ENCODE results near the gene GNAQ. TPM values are rescaled to one million over a fixed set of nuclear protein-coding genes. Genes with fewer than 3 reads are reported as not detected.
A peak's percentile ranks its signal among the peaks of the same experiment; 100 is the strongest.

Gene GNAQ
- total RNA-seq, 5 donors from 2014 or later (not counting 1 experiment from before 2014, with no cell fraction given) = 29.3 to 48.4 (median 38.3) TPM

DNA sequence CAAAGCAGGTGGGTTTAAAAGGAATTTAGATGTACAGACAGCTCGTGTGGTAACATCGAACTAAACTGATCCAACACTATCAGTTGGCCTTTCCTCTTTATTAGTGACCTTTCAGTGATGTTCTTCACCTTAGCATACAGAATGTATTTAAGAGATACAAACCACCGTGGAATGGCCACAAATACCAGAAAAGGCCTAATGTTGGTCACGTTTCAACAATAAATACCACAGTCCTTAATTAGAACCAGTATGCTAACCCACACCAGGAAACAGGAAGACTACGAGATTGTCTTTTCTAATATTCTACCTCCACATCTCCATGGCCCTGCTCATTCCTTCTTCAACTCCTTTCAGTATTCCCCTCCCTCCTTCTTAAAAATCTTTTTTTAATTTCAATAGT, 40.4 kb downstream of the GNAQ start:
- no peak overlapping the region for H3K27ac ChIP-seq (ENCODE audit: low read length)
- ATAC-seq (replicated peaks in 1 of 4) = no peak
- Mint-ChIP-seq H3K9me3 (no peaks in the 10 kb centered on the region), H3K27me3 (no peaks in the 10 kb centered on the region), H3K27ac (no peak overlapping the region), H3K4me1 (peaks cover 44 to 50% (median 46%) of the 10 kb centered on the region in 3 donors), H3K4me3 (no peak overlapping the region), H3K36me3 (peaks cover 8% of the 10 kb centered on the region)
- ChIA-PET POLR2A (no interaction called here), CTCF (no interaction called here)
- H3K4me3 ChIP-seq (ENCODE audit: control insufficient read depth in 1 of 2, extremely low read depth in 1 of 2, low read length in 1 of 2) = no peak overlapping the region
- no peaks in the 10 kb centered on the region for H3K9me3 ChIP-seq
- 80% methylated on average over 3 of the region's 5 CpGs for WGBS (ENCODE audit: insufficient coverage)
- no peaks in the 10 kb centered on the region for H3K36me3 ChIP-seq (ENCODE audit: control insufficient read depth in 2 of 2, extremely low read depth in 1 of 2, insufficient read depth in 1 of 2, low read length in 1 of 2)
- H3K4me1 ChIP-seq (ENCODE audit: control insufficient read depth in 1 of 2, extremely low read depth in 1 of 2, insufficient read depth in 2 of 2, low read length in 2 of 2) = no peaks in the 10 kb centered on the region
- no peak for DNase-seq
- no peaks in the 10 kb centered on the region for H3K27me3 ChIP-seq (replicated peaks in 1 of 2; ENCODE audit: control insufficient read depth in 2 of 2, extremely low read depth in 1 of 2, insufficient read depth in 2 of 2, low read length in 1 of 2)

DNA sequence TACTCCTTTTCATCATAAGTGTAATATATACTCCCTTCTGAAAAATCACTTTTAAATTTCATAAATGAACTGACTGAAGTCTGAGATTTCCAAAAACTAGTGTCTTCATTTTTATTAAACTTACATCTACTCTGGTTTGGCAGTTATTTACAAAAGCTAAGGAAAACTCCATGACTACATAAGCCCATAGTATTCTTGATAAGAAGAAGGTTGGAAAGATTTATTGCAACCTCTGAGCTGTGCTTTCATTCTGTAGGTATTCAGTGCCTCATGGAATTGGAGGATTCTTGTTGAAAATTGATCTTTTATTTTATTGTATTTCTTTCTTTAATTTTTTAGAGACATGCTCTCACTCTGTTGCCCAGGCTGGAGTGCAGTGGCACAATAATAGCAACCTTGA, 41.7 kb downstream of the GNAQ start:
- DNase-seq = no peak
- peaks cover 8% of the 10 kb centered on the region for H3K36me3 Mint-ChIP-seq
- H3K27ac Mint-ChIP-seq = no peak overlapping the region
- Histone ChIP-seq H3K4me3 (ENCODE audit: control insufficient read depth in 1 of 2, extremely low read depth in 1 of 2, low read length in 1 of 2) (no peak overlapping the region), H3K4me1 (ENCODE audit: control insufficient read depth in 1 of 2, extremely low read depth in 1 of 2, insufficient read depth in 2 of 2, low read length in 2 of 2) (no peaks in the 10 kb centered on the region), H3K9me3 (no peaks in the 10 kb centered on the region), H3K27ac (ENCODE audit: low read length) (no peak overlapping the region), H3K36me3 (ENCODE audit: control insufficient read depth in 2 of 2, extremely low read depth in 1 of 2, insufficient read depth in 1 of 2, low read length in 1 of 2) (no peaks in the 10 kb centered on the region), H3K27me3 (replicated peaks in 1 of 2; ENCODE audit: control insufficient read depth in 2 of 2, extremely low read depth in 1 of 2, insufficient read depth in 2 of 2, low read length in 1 of 2) (no peaks in the 10 kb centered on the region)
- no peak for ATAC-seq (replicated peaks in 1 of 4)
- no peak overlapping the region for H3K4me3 Mint-ChIP-seq
- POLR2A ChIA-PET = interaction anchor here in 1 of 2 donors (0.6 kb wide), 1 partner anchor 74 kb away, joined by 3 read pairs; no protein-coding TSS in a partner anchor
- H3K4me1 Mint-ChIP-seq = peaks cover 48 to 55% (median 54%) of the 10 kb centered on the region in 3 donors
- no peaks in the 10 kb centered on the region for H3K27me3 Mint-ChIP-seq
- CTCF ChIA-PET = no interaction called here
- H3K9me3 Mint-ChIP-seq = no peaks in the 10 kb centered on the region

DNA sequence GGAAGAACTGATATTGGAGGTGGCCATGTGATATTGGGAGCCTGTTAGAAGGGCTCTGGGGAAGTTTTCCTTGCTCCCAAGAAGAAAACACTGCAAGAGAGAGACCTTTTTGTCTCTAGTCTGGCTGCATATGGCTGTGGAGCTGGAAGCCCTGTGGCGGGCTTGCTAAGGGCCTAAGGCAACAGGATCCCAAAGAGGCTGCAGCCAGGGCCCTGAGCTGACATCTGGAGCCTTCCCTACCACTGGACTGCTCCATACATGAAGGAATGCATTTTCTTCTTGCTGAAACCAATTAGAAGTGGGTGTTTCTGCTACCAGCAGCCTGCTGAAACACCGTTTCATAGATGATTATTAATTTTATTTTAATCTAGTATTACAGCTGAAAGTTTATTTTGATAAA, 42.2 kb downstream of the GNAQ start:
- Histone ChIP-seq H3K27ac (ENCODE audit: low read length) (no peak overlapping the region), H3K9me3 (no peaks in the 10 kb centered on the region), H3K27me3 (replicated peaks in 1 of 2; ENCODE audit: control insufficient read depth in 2 of 2, extremely low read depth in 1 of 2, insufficient read depth in 2 of 2, low read length in 1 of 2) (no peaks in the 10 kb centered on the region), H3K4me1 (ENCODE audit: control insufficient read depth in 1 of 2, extremely low read depth in 1 of 2, insufficient read depth in 2 of 2, low read length in 2 of 2) (no peaks in the 10 kb centered on the region), H3K36me3 (ENCODE audit: control insufficient read depth in 2 of 2, extremely low read depth in 1 of 2, insufficient read depth in 1 of 2, low read length in 1 of 2) (no peaks in the 10 kb centered on the region), H3K4me3 (ENCODE audit: control insufficient read depth in 1 of 2, extremely low read depth in 1 of 2, low read length in 1 of 2) (no peak overlapping the region)
- DNase-seq (no peak), ATAC-seq (replicated peaks in 1 of 4) (no peak)
- H3K36me3 Mint-ChIP-seq = peaks cover 8% of the 10 kb centered on the region
- peak overlapping the region in 1 of 2 donors; percentile 56 for H3K27ac Mint-ChIP-seq
- ChIA-PET CTCF (no interaction called here), POLR2A (interaction anchor here in 1 of 2 donors (0.6 kb wide), 1 partner anchor 74 kb away, joined by 3 read pairs; no protein-coding TSS in a partner anchor)
- H3K4me1 Mint-ChIP-seq = peaks cover 51 to 56% (median 53%) of the 10 kb centered on the region in 3 donors
- no CpG with 5 or more reads among the region's 2 CpGs for WGBS (ENCODE audit: insufficient coverage)
- H3K27me3 Mint-ChIP-seq = no peaks in the 10 kb centered on the region
- no peaks in the 10 kb centered on the region for H3K9me3 Mint-ChIP-seq
- no peak overlapping the region for H3K4me3 Mint-ChIP-seq

DNA sequence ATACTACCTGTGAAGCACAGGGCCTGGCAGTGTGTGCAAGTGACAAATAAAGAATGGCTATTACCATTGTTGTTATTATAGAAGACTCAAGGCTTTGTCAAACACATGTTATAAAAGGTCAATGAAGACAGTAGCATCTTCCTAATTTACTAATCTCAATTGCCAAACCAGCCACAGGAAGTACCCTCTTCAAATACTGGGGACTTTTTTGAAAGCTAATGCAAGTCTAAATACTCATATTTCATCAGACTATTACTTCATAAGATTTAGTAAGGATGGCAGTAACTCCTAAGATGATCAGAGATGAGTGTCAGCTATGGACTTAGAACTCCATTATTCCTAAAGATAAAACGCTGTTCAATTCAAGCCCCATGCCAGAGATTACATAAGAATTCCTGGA, 43.0 kb downstream of the GNAQ start:
- Histone ChIP-seq H3K36me3 (ENCODE audit: control insufficient read depth in 2 of 2, extremely low read depth in 1 of 2, insufficient read depth in 1 of 2, low read length in 1 of 2) (no peaks in the 10 kb centered on the region), H3K4me1 (ENCODE audit: control insufficient read depth in 1 of 2, extremely low read depth in 1 of 2, insufficient read depth in 2 of 2, low read length in 2 of 2) (no peaks in the 10 kb centered on the region), H3K27ac (ENCODE audit: low read length) (no peak overlapping the region), H3K9me3 (no peaks in the 10 kb centered on the region), H3K27me3 (replicated peaks in 1 of 2; ENCODE audit: control insufficient read depth in 2 of 2, extremely low read depth in 1 of 2, insufficient read depth in 2 of 2, low read length in 1 of 2) (no peaks in the 10 kb centered on the region), H3K4me3 (ENCODE audit: control insufficient read depth in 1 of 2, extremely low read depth in 1 of 2, low read length in 1 of 2) (no peak overlapping the region)
- no CpG with 5 or more reads among the region's 1 CpG for WGBS (ENCODE audit: insufficient coverage)
- ATAC-seq (replicated peaks in 1 of 4) (no peak), DNase-seq (no peak)
- Mint-ChIP-seq H3K27me3 (no peaks in the 10 kb centered on the region), H3K4me3 (no peak overlapping the region), H3K27ac (peak overlapping the region in 1 of 2 donors; percentile 2), H3K9me3 (no peaks in the 10 kb centered on the region), H3K4me1 (peaks cover 49 to 56% (median 55%) of the 10 kb centered on the region in 3 donors), H3K36me3 (peaks cover 8% of the 10 kb centered on the region)
- ChIA-PET CTCF (no interaction called here), POLR2A (no interaction called here)

DNA sequence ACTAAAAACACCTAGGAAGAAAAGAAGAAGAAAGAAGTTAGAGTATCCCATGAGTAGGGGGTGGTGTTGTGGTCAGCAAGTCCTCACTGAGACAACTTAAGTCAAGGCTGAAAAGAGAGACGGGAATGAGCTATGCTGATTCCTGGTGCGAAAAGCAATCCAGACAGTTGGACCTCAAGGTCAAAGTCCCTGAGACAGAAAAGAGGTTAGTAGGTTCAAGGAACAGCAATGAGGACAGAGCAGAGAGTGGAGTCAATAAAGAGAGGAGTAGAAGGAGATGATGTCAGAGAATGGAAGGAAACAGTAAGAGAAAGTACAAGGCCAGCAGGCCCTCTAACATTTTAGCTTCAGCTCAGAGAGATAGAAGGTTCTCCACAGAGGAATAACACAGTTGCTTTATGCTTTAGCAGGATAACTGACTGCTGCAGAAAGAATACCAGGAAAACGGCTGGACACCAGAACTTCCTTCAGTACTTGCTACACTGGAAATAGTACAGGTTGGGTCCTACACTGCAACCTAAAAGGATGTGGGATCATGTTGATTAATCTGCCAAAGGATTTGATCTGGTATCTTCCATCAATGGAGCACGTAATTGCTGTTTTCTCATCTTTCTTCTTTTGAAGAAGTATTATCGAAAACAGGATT, 43.6 kb downstream of the GNAQ start:
- H3K4me3 Mint-ChIP-seq = no peak overlapping the region
- Histone ChIP-seq H3K4me3 (ENCODE audit: control insufficient read depth in 1 of 2, extremely low read depth in 1 of 2, low read length in 1 of 2) (no peak overlapping the region), H3K9me3 (no peaks in the 10 kb centered on the region), H3K36me3 (ENCODE audit: control insufficient read depth in 2 of 2, extremely low read depth in 1 of 2, insufficient read depth in 1 of 2, low read length in 1 of 2) (no peaks in the 10 kb centered on the region), H3K27ac (ENCODE audit: low read length) (no peak overlapping the region), H3K27me3 (replicated peaks in 1 of 2; ENCODE audit: control insufficient read depth in 2 of 2, extremely low read depth in 1 of 2, insufficient read depth in 2 of 2, low read length in 1 of 2) (no peaks in the 10 kb centered on the region), H3K4me1 (ENCODE audit: control insufficient read depth in 1 of 2, extremely low read depth in 1 of 2, insufficient read depth in 2 of 2, low read length in 2 of 2) (peaks cover 3 to 6% of the 10 kb centered on the region in 2 experiments)
- no peaks in the 10 kb centered on the region for H3K9me3 Mint-ChIP-seq
- DNase-seq (no peak), ATAC-seq (replicated peaks in 1 of 4) (no peak)
- H3K27ac Mint-ChIP-seq = no peak overlapping the region
- peaks cover 8% of the 10 kb centered on the region for H3K36me3 Mint-ChIP-seq
- CTCF ChIA-PET = no interaction called here
- POLR2A ChIA-PET = no interaction called here
- WGBS (ENCODE audit: insufficient coverage) = 93% methylated on average over 3 of the region's 5 CpGs
- H3K27me3 Mint-ChIP-seq = no peaks in the 10 kb centered on the region
- peaks cover 55 to 62% (median 61%) of the 10 kb centered on the region in 3 donors for H3K4me1 Mint-ChIP-seq

DNA sequence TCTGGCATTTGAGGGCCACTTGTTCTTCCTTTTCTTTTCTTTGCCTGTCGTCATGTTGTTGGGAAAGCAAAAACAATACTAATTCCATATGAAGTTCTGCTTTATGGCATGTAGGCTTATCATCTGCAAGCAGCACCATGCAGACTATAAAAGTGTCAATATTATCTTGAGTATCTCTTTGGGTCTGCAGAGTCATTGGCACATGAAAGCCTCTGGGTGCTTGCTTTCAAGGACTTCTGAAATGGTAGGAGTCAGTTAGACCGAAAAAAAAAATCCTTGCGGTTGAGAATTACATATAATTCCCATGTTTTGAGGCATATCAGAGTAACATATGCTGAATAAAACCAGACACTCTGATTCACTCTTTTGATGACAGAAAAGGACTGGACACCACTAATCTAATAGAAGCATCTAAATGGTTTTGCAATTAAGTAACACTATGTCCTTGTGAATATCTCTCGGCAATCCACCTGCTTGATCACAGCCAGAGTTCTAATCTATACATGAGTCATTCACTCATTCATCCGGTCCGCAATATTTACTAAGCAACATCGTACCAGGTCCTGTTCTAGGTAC, 44.4 kb downstream of the GNAQ start:
- ATAC-seq (replicated peaks in 1 of 4) (no peak), DNase-seq (no peak)
- Mint-ChIP-seq H3K27ac (no peak overlapping the region), H3K36me3 (peaks cover 7% of the 10 kb centered on the region), H3K27me3 (no peaks in the 10 kb centered on the region), H3K9me3 (no peaks in the 10 kb centered on the region), H3K4me1 (peaks cover 64 to 70% (median 69%) of the 10 kb centered on the region in 3 donors), H3K4me3 (no peak overlapping the region)
- ChIA-PET CTCF (interaction anchor here in 1 of 2 donors (2.0 kb wide), 1 partner anchor 10 kb away, joined by 4 read pairs; no protein-coding TSS in a partner anchor), POLR2A (interaction anchor here in 1 of 2 donors (0.7 kb wide), 2 partner anchors 9 to 44 kb away, joined by 3 to 10 read pairs; no protein-coding TSS in a partner anchor)
- Histone ChIP-seq H3K27me3 (replicated peaks in 1 of 2; ENCODE audit: control insufficient read depth in 2 of 2, extremely low read depth in 1 of 2, insufficient read depth in 2 of 2, low read length in 1 of 2) (no peaks in the 10 kb centered on the region), H3K4me1 (ENCODE audit: control insufficient read depth in 1 of 2, extremely low read depth in 1 of 2, insufficient read depth in 2 of 2, low read length in 2 of 2) (peaks cover 10% of the 10 kb centered on the region in 2 experiments), H3K36me3 (ENCODE audit: control insufficient read depth in 2 of 2, extremely low read depth in 1 of 2, insufficient read depth in 1 of 2, low read length in 1 of 2) (no peaks in the 10 kb centered on the region), H3K27ac (ENCODE audit: low read length) (no peak overlapping the region), H3K9me3 (no peaks in the 10 kb centered on the region), H3K4me3 (ENCODE audit: control insufficient read depth in 1 of 2, extremely low read depth in 1 of 2, low read length in 1 of 2) (no peak overlapping the region)
- WGBS (ENCODE audit: insufficient coverage) = no CpG with 5 or more reads among the region's 7 CpGs
